22Rv1 (cell line): ENCODE results near the gene EVI5.

Source experiments
- H3K27ac ChIP-seq: fragments of 450-650 bp; 2 replicates; pipeline ENCODE4 v1.5.1; 2017
- CTCF ChIP-seq: fragments of 450-650 bp; IDR thresholded peaks from 2 replicates; pipeline ENCODE4 v1.5.1; 2017; ENCODE audit warnings: mild to moderate bottlenecking
- ZFX ChIP-seq: fragments of 450-650 bp; IDR thresholded peaks from 2 replicates; pipeline ENCODE4 v1.6.1; 2017; ENCODE audit warnings: antibody characterized with exemption, borderline replicate concordance

EVI5 gene

DNA sequence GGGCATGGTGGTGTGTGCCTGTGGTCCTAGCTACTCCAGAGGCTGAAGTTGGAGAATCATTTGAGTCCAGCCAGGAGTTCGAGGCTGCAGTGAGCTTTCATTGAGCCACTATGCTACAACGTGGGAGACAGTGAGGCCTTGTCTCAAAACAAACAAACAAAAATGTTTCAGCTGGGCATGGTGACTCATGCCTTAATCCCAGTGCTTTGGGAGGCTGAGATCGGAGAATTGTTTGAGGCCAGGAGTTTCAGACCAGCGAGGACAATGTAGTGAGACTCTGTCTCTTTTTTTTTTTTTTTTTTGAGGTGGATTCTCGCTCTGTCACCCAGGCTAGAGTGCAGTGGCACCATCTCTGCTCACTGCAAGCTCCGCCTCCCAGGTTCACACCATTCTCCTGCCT lies 41.9 kb upstream of the EVI5 start:
- TF ChIP-seq CTCF (no peak), ZFX (no peak)

GRCh38 chr1:92822879-92823278 lies 38.0 kb upstream of the EVI5 start:
- no peak overlapping the region for H3K27ac ChIP-seq
- TF ChIP-seq CTCF (no peak), ZFX (no peak)

More for the DNA sequence above, 41.9 kb upstream of the EVI5 start:
- H3K27ac ChIP-seq: no peak overlapping the region

GRCh38 chr1:92820551-92820950 lies 35.6 kb upstream of the EVI5 start:
- no peak for TF ChIP-seq CTCF
- TF ChIP-seq ZFX: no peak
- H3K27ac ChIP-seq: no peak overlapping the region

DNA sequence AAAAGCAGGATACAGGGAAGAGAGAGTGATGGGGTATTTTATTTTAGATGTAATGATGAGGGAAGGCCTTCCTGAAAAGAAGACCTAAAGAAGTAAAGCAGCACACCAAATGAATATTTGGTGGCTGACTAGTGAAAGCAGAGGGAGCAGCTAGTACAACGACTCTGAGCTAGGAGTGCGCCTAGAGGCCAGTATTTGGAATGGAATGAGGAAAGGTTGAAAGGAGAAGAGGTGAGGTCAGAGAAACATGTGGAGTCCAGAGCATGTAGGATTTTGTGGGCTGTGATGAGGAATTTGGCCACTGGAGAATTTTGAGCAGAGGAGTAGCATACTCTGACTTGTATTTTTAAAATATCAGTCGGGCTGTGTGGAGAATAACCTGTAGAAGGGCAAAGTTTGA lies 35.1 kb upstream of the EVI5 start:
- H3K27ac ChIP-seq: no peak overlapping the region
- TF ChIP-seq CTCF (no peak), ZFX (no peak)

GRCh38 chr1:92817986-92818764 lies 33.3 kb upstream of the EVI5 start:
- TF ChIP-seq CTCF (peak; percentile 81), ZFX (no peak)

GRCh38 chr1:92817137-92817697 lies 32.3 kb upstream of the EVI5 start:
- TF ChIP-seq CTCF: no peak
- no peak for TF ChIP-seq ZFX
- peak overlapping the region; percentile 17; the same call in 1 of the 2 replicates for H3K27ac ChIP-seq

More at GRCh38 chr1:92817986-92818764, 33.3 kb upstream of the EVI5 start:
- no peak overlapping the region for H3K27ac ChIP-seq

GRCh38 chr1:92816732-92817131 lies 31.8 kb upstream of the EVI5 start:
- H3K27ac ChIP-seq: peak overlapping the region; percentile 17; the same call in 1 of the 2 replicates
- TF ChIP-seq CTCF (no peak), ZFX (no peak)
